GM19397 (cell line): ENCODE results near the gene BRD3.

Experiments
- ATAC-seq: cut with Tn5 transposase; IDR thresholded peaks from one replicate; pipeline ENCODE4 v1.9.1; 2021; ENCODE audit warnings: mild to moderate bottlenecking, moderate library complexity; ENCODE audit not compliant: unreplicated experiment

Gene BRD3

DNA sequence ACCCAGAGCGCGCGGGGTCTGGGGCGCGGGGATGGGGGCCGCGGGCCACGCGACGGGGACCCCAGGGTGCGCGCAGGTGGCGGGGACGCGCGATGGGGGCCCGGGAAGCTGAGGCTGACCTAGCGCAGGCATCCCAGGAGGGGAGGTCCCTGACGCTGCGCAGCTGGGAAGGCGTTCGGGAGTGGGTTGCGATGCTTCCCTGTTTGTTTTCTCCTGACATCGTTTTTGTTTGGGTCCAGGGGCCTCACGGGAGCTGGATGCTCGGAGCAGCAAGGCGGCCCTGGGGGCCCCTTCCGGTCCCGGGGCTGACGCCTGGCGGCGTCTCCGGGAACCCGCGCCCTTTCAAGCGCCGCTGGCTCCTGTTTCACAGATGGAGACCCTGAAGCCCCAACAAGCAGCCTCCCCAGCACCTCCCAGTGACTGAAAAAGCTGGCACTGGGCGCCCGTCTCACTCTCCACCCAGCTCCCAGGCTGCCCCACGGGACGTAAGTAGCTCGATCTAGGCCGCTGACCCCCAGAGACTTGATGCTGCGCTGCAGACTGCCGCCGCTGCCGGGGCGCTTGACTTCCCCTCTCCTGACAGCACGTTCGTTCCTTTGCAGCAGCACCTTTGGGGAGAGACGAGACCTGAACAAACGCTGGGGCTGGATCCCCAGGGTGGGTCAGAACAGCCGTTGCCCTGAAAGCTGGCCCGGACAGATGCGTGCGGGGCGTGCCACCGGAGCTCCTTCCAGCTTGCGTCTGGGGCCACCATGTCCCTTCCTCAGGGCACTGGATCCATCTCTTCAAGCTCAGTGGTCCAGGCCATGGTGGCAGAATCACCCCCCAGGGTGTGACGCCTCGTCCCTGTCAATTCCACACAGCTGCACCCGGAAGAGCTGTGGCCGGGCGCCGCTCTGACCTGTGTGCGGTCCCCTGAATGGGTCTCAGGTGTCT lies 42.0 kb downstream of the BRD3 start:
- peak; percentile 42 for ATAC-seq

GRCh38 chr9:134024828-134025605 lies 42.8 kb downstream of the BRD3 start, which contains the start of gene BRD3OS:
BRD3OS (plus strand) TSS chr9:134025481; CDS start chr9:134026748, 1,267 bp downstream.
- peak; percentile 90 for ATAC-seq

GRCh38 chr9:134024214-134024792 lies 43.5 kb downstream of the BRD3 start:
- ATAC-seq = no peak

- ATAC-seq = no peak
Measured at GRCh38 chr9:134014946-134015345, 52.9 kb downstream of the BRD3 start.

GRCh38 chr9:134011401-134011800 lies 56.4 kb downstream of the BRD3 start:
- no peak for ATAC-seq

DNA sequence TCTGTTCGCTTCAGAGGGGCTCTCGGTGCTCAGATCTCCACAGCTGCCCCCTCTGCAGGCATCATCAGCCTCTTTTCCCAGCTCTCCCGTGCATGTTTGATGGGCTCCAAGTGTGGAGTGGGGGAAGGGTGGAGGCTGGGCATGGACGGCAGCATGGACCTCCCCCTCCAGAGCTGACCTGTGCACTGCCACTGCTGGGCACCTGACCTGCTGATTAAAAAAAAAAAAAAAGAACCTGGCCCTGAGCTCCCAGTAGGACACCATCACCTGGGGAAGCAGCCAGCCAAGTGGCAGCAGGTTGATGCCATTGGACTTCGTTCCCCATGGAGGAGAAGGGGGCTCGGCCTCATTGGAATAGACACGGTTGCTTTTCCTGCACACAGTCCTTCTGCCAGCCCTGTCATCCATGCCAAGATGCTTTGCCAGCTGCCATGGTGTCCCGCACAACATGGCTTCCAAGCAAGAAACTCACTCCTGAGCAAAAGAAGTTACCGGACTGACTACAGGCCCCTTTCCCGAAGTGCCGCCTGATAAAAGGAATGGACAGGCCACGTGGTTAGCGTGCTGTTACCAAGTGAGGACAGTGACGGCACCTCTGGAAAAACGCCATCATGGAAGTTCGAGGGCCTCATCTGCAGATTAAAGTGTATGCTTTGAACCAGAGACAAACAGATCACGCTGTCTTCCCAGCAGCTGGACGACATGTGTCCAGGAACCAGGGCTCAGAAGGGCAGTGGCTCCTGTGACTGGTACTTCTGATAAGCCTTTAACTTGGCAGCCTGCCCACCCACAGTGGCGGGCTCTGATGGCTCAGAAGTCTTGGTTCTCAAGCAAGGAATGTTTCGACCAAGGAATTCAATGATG lies 57.3 kb downstream of the BRD3 start:
- ATAC-seq = no peak

DNA sequence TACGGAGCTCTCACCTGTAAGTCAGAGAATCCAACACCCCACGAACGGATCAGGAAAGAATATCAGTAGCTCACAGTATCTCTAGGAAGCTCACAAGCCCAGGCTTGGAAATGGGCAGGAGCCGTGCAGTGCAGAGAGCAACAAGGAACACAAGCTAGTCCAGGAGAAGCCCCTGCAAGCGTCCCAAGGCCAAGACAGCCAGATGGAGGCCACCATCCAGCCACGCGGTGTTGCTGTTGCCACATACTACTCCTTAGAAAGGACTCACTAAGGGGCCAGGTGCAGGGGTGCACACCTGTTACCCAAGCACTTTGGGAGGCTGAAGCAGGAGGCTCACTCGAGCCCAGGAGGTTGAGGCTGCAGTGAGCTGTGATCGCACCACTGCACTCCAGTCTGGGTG lies 60.3 kb downstream of the BRD3 start:
- no peak for ATAC-seq

GRCh38 chr9:134007150-134007549 lies 60.7 kb downstream of the BRD3 start:
- ATAC-seq = no peak

DNA sequence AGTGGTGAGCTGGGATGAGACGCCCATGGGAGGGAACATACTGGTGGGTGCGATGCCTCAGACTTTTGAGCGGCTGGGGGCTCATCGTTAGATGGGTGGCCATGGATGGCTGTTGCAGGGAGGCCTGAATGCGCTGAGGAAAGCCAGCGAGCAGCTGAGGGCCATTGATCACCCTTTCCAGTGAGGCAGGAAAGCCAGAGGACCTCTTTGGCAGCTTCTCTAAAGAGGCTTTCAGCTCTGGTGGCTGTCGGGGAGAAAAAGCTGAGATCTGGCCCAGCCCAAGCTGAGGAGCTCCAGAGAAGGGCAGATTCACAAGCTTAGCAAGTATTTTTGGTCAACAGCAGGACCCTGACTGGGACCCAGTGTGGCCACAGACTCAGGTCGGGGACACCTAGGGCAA lies 62.4 kb downstream of the BRD3 start:
- no peak for ATAC-seq

GRCh38 chr9:134004881-134005280 lies 62.9 kb downstream of the BRD3 start:
- ATAC-seq = no peak

DNA sequence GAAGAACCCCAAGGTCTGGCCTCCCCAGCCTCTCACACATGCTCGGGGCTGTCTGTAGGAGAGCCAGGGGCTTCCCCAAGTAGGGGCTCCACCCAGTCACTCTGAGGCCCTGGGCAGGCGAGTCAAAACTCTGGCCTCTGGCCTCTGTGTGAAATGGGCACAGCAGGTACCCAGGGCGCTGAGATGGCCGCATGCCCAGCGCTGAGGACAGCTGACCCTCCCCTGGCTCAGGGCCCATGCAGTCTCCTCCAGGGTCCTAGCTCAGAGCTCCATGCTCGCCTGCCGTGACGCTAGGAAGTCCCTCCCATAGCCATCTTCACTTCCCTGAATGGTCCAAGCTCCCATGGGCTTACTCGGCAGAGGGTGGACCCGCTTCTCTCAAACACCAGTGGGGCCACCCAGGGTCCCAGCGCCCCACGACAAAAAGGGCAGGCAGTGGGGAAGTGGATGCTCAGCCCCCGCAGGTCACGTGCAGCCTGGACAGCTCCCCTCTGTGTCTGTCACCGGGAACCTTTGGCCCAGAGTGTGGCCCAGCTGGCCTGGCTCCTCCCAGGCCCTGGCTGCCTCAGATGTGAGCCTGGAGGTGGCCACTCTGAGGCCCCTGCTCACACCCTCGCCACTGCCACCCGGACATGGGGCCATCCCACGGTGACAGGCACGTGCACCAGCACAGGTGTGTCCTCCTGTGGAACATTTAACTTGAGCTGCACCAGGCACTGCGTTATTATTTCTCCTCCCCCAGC lies 63.5 kb downstream of the BRD3 start:
- ATAC-seq = no peak

- ATAC-seq = no peak
Measured at GRCh38 chr9:134003237-134003636, 64.6 kb downstream of the BRD3 start.

DNA sequence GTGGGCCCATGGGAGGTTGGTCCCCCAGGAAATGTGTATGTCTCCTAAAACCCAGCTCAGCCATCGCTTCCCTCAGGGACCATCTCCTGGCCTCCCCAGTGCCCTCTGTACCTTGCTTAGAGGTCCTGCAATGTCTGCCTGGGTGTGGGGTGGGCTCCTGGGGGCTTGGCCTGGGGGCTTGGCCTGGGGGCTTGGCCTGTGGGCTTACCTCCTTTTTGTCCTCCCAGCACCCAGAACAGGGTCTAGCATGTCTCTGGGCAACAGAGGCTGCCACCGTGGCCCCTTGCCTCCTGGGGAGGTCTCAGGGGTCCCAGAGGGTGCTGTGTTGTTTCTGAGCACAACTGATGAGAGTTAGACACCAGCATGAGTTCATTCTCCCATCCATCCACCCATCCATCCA lies 65.0 kb downstream of the BRD3 start:
- ATAC-seq = no peak

DNA sequence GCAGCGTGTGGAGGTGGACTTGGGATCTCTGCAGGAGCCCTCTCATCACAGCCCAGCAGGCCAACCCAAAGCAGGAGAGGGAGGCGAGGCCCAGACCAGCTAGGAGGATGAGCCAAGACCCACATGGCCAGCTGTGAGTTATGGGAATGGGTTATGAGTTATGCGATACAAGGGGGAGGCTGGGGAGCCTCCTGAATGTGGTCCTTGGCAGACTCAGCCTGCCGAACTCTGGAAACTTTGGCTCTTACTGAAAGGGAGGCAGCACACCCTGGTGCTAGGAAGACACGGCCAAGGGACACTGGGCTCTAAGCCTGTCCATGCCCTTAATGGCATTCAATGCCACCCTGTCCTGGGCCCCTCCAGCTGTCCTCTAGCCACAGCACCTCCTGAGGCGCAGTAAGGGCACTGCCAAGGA lies 68.0 kb downstream of the BRD3 start:
- no peak for ATAC-seq

- no peak for ATAC-seq
Measured at GRCh38 chr9:133998915-133999595, 68.8 kb downstream of the BRD3 start.

DNA sequence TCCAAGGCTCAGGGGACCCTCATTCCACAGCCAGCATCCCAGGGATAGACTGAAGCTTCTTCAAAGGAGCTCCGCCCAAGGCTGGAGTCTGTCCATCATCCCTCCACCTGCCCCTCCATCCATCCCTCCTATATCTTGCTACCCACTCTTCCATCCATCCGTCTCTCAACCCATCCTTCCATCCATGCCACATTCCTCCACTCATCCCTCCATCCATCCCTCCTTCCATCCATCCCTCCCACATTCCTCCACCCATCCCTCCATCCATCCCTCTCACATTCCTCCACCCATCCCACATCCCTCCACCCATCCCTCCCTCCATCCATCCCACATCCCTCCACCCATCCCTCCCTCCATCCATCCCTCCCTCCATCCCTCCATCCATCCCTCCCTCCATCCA lies 70.2 kb downstream of the BRD3 start:
- ATAC-seq = no peak

GRCh38 chr9:133996531-133997520 lies 71.0 kb downstream of the BRD3 start:
- no peak for ATAC-seq
